Measurements from ENCODE around the gene NWD2. TPM values are rescaled to one million over a fixed set of nuclear protein-coding genes. Genes with fewer than 3 reads are reported as not detected.

NWD2 gene
- total and polyA plus RNA-seq, 10 of the 15 experiments (the other 5 are each of a cell fraction or from before 2014, with no cell fraction given), result not detected

- FAIRE-seq (no peak), DNase-seq (ENCODE audit: low read depth, low spot score) (no peak), ATAC-seq (no peak)
- TF ChIP-seq RFX5 (IDR thresholded peaks at IDR 0.05; ENCODE audit: low read depth, low read length), result no peak
- TF ChIP-seq SRF (IDR thresholded peaks at IDR 0.05; ENCODE audit: low read depth in 2 of 2, low read length in 2 of 2), result no peak
- TF ChIP-seq TCF7 (IDR thresholded peaks at IDR 0.05; ENCODE audit: borderline replicate concordance), result no peak
- TF ChIP-seq NR2F1 (conservative IDR thresholded peaks at IDR 0.05), result no peak
- SMC1A ChIA-PET (ENCODE audit: uncharacterized antibody, unreplicated experiment), result interaction anchor here (0.8 to 2.2 kb wide), 2 partner anchors 10 to 15 kb away, joined by 4 to 7 read pairs; no protein-coding TSS in a partner anchor
- Histone ChIP-seq H3K4me1 (ENCODE audit: control insufficient read depth, insufficient read depth, low read length) (no peaks in the 10 kb centered on the region), H4K20me1 (ENCODE audit: control insufficient read depth, insufficient read depth) (no peaks in the 10 kb centered on the region), H3K4me2 (ENCODE audit: control insufficient read depth, insufficient read depth) (no peak overlapping the region), H3K27me3 (replicated peaks in 1 of 2; ENCODE audit: control insufficient read depth in 2 of 2, insufficient read depth in 2 of 2, low read length in 1 of 2) (no peaks in the 10 kb centered on the region), H3K36me3 (ENCODE audit: control insufficient read depth in 2 of 2, insufficient read depth in 2 of 2, low read length in 1 of 2) (no peaks in the 10 kb centered on the region), H3K79me2 (ENCODE audit: control insufficient read depth, insufficient read depth, low read length) (no peaks in the 10 kb centered on the region), H3K9ac (ENCODE audit: control insufficient read depth, insufficient read depth, low read length) (no peak overlapping the region), H3K9me3 (replicated peaks; ENCODE audit: control insufficient read depth, insufficient read depth, low read length) (no peaks in the 10 kb centered on the region), H3K27ac (ENCODE audit: control insufficient read depth, insufficient read depth) (no peak overlapping the region), H3K4me3 (no peak overlapping the region), H2AFZ (ENCODE audit: control insufficient read depth, low read depth, low read length) (no peak overlapping the region)
- CTCF ChIA-PET, result no interaction called here
- no TSS peak for BruUV-seq (replicated peaks)
- WGBS (ENCODE audit: insufficient coverage, insufficient replicate concordance, low lambda C conversion rate, missing lambda C conversion rate), result 33% methylated on average over 3 of the region's 3 CpGs
- RAD21 ChIA-PET (ENCODE audit: unreplicated experiment), result no interaction called here
- in situ Hi-C loops (cut with MboI), result no loop called here
- intact Hi-C loops (cut with micrococcal nuclease; ENCODE audit: unreplicated experiment), result no loop called here
- POLR2A ChIA-PET, result no interaction called here
Measured at GRCh38 chr4:37486166-37486565, 241.6 kb downstream of the NWD2 start.

GRCh38 chr4:37487668-37488067 lies 243.1 kb downstream of the NWD2 start:
- ChIA-PET SMC1A (ENCODE audit: uncharacterized antibody, unreplicated experiment) (no interaction called here), CTCF (no interaction called here), POLR2A (no interaction called here), RAD21 (ENCODE audit: unreplicated experiment) (no interaction called here)
- FAIRE-seq, result no peak
- H2AFZ ChIP-seq (ENCODE audit: control insufficient read depth, low read depth, low read length), result no peak overlapping the region
- no peak for ATAC-seq
- no peak for DNase-seq (ENCODE audit: low read depth, low spot score)
- intact Hi-C loops (cut with micrococcal nuclease; ENCODE audit: unreplicated experiment) (no loop called here), in situ Hi-C loops (cut with MboI) (no loop called here)
- no peak overlapping the region for H3K4me2 ChIP-seq (ENCODE audit: control insufficient read depth, insufficient read depth)
- H3K36me3 ChIP-seq (ENCODE audit: control insufficient read depth in 2 of 2, insufficient read depth in 2 of 2, low read length in 1 of 2), result no peaks in the 10 kb centered on the region
- H3K79me2 ChIP-seq (ENCODE audit: control insufficient read depth, insufficient read depth, low read length), result no peaks in the 10 kb centered on the region
- no peak overlapping the region for H3K27ac ChIP-seq (ENCODE audit: control insufficient read depth, insufficient read depth)
- H3K9me3 ChIP-seq (replicated peaks; ENCODE audit: control insufficient read depth, insufficient read depth, low read length), result no peaks in the 10 kb centered on the region
- BruUV-seq (replicated peaks), result no TSS peak
- no peaks in the 10 kb centered on the region for H3K4me1 ChIP-seq (ENCODE audit: control insufficient read depth, insufficient read depth, low read length)
- no peaks in the 10 kb centered on the region for H3K27me3 ChIP-seq (replicated peaks in 1 of 2; ENCODE audit: control insufficient read depth in 2 of 2, insufficient read depth in 2 of 2, low read length in 1 of 2)
- no peaks in the 10 kb centered on the region for H4K20me1 ChIP-seq (ENCODE audit: control insufficient read depth, insufficient read depth)
- H3K4me3 ChIP-seq, result no peak overlapping the region
- H3K9ac ChIP-seq (ENCODE audit: control insufficient read depth, insufficient read depth, low read length), result no peak overlapping the region
- TF ChIP-seq KDM1A (IDR thresholded peaks at IDR 0.05; ENCODE audit: borderline replicate concordance), result no peak
- TF ChIP-seq ZNF384 (IDR thresholded peaks at IDR 0.05; ENCODE audit: borderline replicate concordance, low read depth, low read length), result no peak
- TF ChIP-seq ZNF592 (IDR thresholded peaks at IDR 0.05), result no peak
- TF ChIP-seq MEF2A (IDR thresholded peaks at IDR 0.05; ENCODE audit: insufficient read depth, low read depth, low read length), result no peak
- no peak for TF ChIP-seq WRNIP1 (IDR thresholded peaks at IDR 0.05; ENCODE audit: borderline replicate concordance, low read depth, low read length)
- no peak for TF ChIP-seq NR2C2 (IDR thresholded peaks at IDR 0.05; ENCODE audit: borderline replicate concordance, control insufficient read depth, insufficient read length, low read depth)
- no peak for TF ChIP-seq CEBPZ (IDR thresholded peaks at IDR 0.05; ENCODE audit: low read depth, low read length)
- TF ChIP-seq NFYA (IDR thresholded peaks at IDR 0.05; ENCODE audit: borderline replicate concordance, low read depth, low read length), result no peak
